GM21786 (cell line): ENCODE data around the gene ARMC2.
"Not testable (repeated sequence)": the region's sequence is repeated elsewhere in the genome, so short reads cannot be mapped to it uniquely, and the experiment has no call there.

Experiments
- ATAC-seq: cut with Tn5 transposase; IDR thresholded peaks from one replicate; pipeline ENCODE4 v1.9.1; 2021; ENCODE audit not compliant: unreplicated experiment

Gene ARMC2

GRCh38 chr6:108914235-108915022 is 66.2 kb downstream of the ARMC2 start:
- no peak for ATAC-seq

- no peak for ATAC-seq
Observed at GRCh38 chr6:108915258-108915657, 67.0 kb downstream of the ARMC2 start.

- no peak for ATAC-seq
Observed at GRCh38 chr6:108916026-108916686, 67.9 kb downstream of the ARMC2 start.

GRCh38 chr6:108920751-108921150 is 72.5 kb downstream of the ARMC2 start:
- no peak for ATAC-seq

- ATAC-seq = no peak
Observed at GRCh38 chr6:108921547-108922361, 73.5 kb downstream of the ARMC2 start.

- ATAC-seq = no peak
Observed at GRCh38 chr6:108922499-108922898, 74.3 kb downstream of the ARMC2 start.

GRCh38 chr6:108927927-108928326 is 79.7 kb downstream of the ARMC2 start:
- ATAC-seq = no peak

GRCh38 chr6:108928650-108929049 is 80.4 kb downstream of the ARMC2 start:
- no peak for ATAC-seq

GRCh38 chr6:108931090-108931489 is 82.9 kb downstream of the ARMC2 start:
- ATAC-seq = not testable (repeated sequence)

- ATAC-seq = no peak
Observed at GRCh38 chr6:108937170-108937569, 88.9 kb downstream of the ARMC2 start.

GRCh38 chr6:108940741-108941140 is 92.5 kb downstream of the ARMC2 start:
- ATAC-seq = no peak

- no peak for ATAC-seq
Observed at GRCh38 chr6:108941281-108941680, 93.1 kb downstream of the ARMC2 start.

GRCh38 chr6:108941859-108942258 is 93.6 kb downstream of the ARMC2 start:
- no peak for ATAC-seq

GRCh38 chr6:108942556-108943492 is 94.6 kb downstream of the ARMC2 start:
- no peak for ATAC-seq

- no peak for ATAC-seq
Observed at GRCh38 chr6:108944071-108944470, 95.8 kb downstream of the ARMC2 start.

- no peak for ATAC-seq
Observed at GRCh38 chr6:108944707-108945680, 96.8 kb downstream of the ARMC2 start.

GRCh38 chr6:108945681-108946159 is 97.5 kb downstream of the ARMC2 start:
- ATAC-seq = no peak

GRCh38 chr6:108946695-108947094 is 98.5 kb downstream of the ARMC2 start:
- no peak for ATAC-seq
